ENCODE data around the gene ZMYND8. TPM values are rescaled to one million over a fixed set of nuclear protein-coding genes. Genes with fewer than 3 reads are reported as not detected.

ZMYND8 gene
- total RNA-seq, 4 donors from 2014 or later, result 51.3 to 106 (median 94.0) TPM

- no peak overlapping the region for H3K27ac ChIP-seq
- DNase-seq, result no peak
- no peak overlapping the region for H3K4me3 ChIP-seq
- no peaks in the 10 kb centered on the region for H3K9me3 ChIP-seq
- no peaks in the 10 kb centered on the region for H3K27me3 ChIP-seq
- TF ChIP-seq POLR2A (IDR thresholded peaks at IDR 0.05), result no peak
- TF ChIP-seq, protein P1, sequence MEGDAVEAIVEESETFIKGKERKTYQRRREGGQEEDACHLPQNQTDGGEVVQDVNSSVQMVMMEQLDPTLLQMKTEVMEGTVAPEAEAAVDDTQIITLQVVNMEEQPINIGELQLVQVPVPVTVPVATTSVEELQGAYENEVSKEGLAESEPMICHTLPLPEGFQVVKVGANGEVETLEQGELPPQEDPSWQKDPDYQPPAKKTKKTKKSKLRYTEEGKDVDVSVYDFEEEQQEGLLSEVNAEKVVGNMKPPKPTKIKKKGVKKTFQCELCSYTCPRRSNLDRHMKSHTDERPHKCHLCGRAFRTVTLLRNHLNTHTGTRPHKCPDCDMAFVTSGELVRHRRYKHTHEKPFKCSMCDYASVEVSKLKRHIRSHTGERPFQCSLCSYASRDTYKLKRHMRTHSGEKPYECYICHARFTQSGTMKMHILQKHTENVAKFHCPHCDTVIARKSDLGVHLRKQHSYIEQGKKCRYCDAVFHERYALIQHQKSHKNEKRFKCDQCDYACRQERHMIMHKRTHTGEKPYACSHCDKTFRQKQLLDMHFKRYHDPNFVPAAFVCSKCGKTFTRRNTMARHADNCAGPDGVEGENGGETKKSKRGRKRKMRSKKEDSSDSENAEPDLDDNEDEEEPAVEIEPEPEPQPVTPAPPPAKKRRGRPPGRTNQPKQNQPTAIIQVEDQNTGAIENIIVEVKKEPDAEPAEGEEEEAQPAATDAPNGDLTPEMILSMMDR (IDR thresholded peaks at IDR 0.05), result no peak
- H3K4me1 ChIP-seq, result no peaks in the 10 kb centered on the region
- H3K36me3 ChIP-seq, result peaks cover 0 to 95% (median 0%) of the 10 kb centered on the region in 3 donors
Measured at GRCh38 chr20:47230811-47231256, 125.7 kb downstream of the ZMYND8 start.

DNA sequence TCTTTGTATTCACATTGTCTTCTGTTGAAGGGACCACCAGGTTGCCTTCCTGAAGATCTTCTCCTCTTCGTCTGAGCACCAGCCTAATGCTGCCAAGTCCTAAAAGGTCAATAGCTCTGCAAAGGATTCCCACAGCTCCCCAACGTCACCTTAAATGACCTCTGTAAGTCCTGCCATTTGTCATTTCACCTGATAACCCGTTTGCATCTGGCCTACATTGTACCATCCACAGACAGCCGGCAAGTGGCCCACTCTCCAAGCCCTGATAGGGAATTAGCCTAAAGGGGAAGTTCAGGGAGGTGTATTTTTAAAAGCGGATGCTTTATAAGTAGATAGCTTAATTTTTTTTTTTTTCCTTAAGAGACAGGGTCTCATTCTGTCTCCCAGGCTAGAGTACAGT lies 127.8 kb downstream of the ZMYND8 start:
- TF ChIP-seq, protein P1 (IDR thresholded peaks at IDR 0.05), result no peak
- TF ChIP-seq POLR2A (IDR thresholded peaks at IDR 0.05), result no peak
- no peaks in the 10 kb centered on the region for H3K9me3 ChIP-seq
- H3K4me1 ChIP-seq, result no peaks in the 10 kb centered on the region
- H3K27ac ChIP-seq, result no peak overlapping the region
- no peaks in the 10 kb centered on the region for H3K27me3 ChIP-seq
- H3K4me3 ChIP-seq, result no peak overlapping the region
- DNase-seq, result no peak
- peaks cover 0 to 94% (median 0%) of the 10 kb centered on the region in 3 donors for H3K36me3 ChIP-seq

GRCh38 chr20:47227576-47227975 lies 128.9 kb downstream of the ZMYND8 start:
- Histone ChIP-seq H3K27me3 (no peaks in the 10 kb centered on the region), H3K27ac (no peak overlapping the region), H3K9me3 (no peaks in the 10 kb centered on the region), H3K4me1 (no peaks in the 10 kb centered on the region), H3K4me3 (no peak overlapping the region), H3K36me3 (peaks cover 0 to 94% (median 0%) of the 10 kb centered on the region in 3 donors)
- no peak for DNase-seq
- no peak for TF ChIP-seq POLR2A (IDR thresholded peaks at IDR 0.05)
- TF ChIP-seq, protein P1 (IDR thresholded peaks at IDR 0.05), result no peak

DNA sequence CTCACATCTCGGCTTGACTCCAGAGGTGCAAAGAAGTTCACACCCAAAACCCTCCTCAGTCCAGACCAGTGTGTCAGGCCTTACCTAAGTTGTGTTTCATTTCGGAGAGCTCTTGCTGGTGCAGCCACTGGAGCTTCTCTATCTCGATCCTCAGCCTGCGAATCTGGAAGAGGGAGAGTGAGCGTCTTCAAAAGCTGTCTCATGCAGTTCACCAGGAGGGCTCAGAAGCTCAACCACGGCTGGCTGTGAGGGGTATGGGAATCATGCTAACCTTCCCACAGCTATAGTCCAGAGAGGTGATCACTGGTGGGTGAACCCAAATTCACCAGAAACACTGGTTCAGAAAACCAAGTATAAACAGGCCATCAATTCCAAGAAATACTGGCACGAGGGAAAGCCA lies 129.4 kb downstream of the ZMYND8 start:
- no peak overlapping the region for H3K27ac ChIP-seq
- H3K27me3 ChIP-seq, result no peaks in the 10 kb centered on the region
- TF ChIP-seq POLR2A (IDR thresholded peaks at IDR 0.05), result no peak
- TF ChIP-seq, protein P1 (IDR thresholded peaks at IDR 0.05), result no peak
- no peak for DNase-seq
- no peak overlapping the region for H3K4me3 ChIP-seq
- no peaks in the 10 kb centered on the region for H3K9me3 ChIP-seq
- H3K4me1 ChIP-seq, result no peaks in the 10 kb centered on the region
- H3K36me3 ChIP-seq, result peaks cover 0 to 98% (median 0%) of the 10 kb centered on the region in 3 donors

DNA sequence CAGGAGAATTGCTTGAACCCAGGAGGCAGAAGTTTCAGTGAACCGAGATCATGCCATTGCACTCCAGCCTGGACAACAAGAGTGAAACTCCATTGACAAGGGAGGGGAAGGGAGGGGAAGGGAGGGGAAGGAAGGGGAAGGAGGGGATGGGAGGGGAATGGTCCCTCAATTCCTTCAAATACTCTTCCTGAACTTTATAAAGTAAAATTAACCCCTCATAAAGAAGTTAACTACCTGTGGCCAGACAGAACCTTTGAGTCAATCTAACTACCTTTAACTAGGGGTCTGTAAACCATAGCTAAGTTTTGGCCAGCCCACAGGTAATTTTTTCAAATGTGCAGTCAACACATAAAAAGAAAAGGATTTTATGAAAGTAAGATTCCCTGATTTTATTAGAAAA lies 131.0 kb downstream of the ZMYND8 start:
- Histone ChIP-seq H3K9me3 (no peaks in the 10 kb centered on the region), H3K4me1 (no peaks in the 10 kb centered on the region), H3K27me3 (no peaks in the 10 kb centered on the region), H3K27ac (no peak overlapping the region), H3K36me3 (peaks cover 0 to 99% (median 0%) of the 10 kb centered on the region in 3 donors), H3K4me3 (no peak overlapping the region)
- no peak for DNase-seq
- TF ChIP-seq POLR2A (IDR thresholded peaks at IDR 0.05), result no peak
- TF ChIP-seq, protein P1 (IDR thresholded peaks at IDR 0.05), result no peak

DNA sequence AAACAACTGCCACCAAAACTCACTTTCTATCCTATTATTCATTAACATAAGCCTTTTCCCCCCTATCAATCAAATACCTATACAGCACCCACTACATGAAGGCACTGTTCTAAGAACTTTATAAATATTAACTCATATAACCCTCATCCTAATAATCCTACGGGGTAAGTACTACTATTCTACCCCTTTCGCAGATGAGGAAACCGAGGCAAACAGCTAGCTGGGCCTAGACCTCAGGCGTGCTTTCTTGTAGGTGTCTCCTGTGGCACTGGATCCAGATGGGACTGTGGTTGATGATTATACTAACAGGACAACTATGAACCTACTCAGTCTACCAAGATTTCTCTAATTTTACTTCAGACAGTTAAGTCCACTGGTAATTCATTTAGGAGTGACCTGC lies 131.6 kb downstream of the ZMYND8 start:
- Histone ChIP-seq H3K4me1 (no peaks in the 10 kb centered on the region), H3K27ac (no peak overlapping the region), H3K9me3 (no peaks in the 10 kb centered on the region), H3K27me3 (no peaks in the 10 kb centered on the region), H3K4me3 (no peak overlapping the region), H3K36me3 (peaks cover 0 to 99% (median 0%) of the 10 kb centered on the region in 3 donors)
- no peak for TF ChIP-seq POLR2A (IDR thresholded peaks at IDR 0.05)
- TF ChIP-seq, protein P1 (IDR thresholded peaks at IDR 0.05), result no peak
- DNase-seq, result no peak

Measured in Peyer's patch (tissue), 4 donors.